H1 (cell line): ENCODE data around the gene UPF3A. TPM values are rescaled to one million over a fixed set of nuclear protein-coding genes. Genes with fewer than 3 reads are reported as not detected.

Experiments used
- CTCF ChIA-PET: fragments of 300-600 bp; sonication (Branson Sonifier 250); formaldehyde crosslinking; loops from one replicate; lab custom pipeline; 2021; ENCODE audit not compliant: partially characterized antibody; lab: Charles Lee
- POLR2A ChIA-PET: fragments of 300-600 bp; sonication (Branson Sonifier 250); formaldehyde crosslinking; loops from one replicate; lab custom pipeline; 2021; ENCODE audit warnings: inconsistent platforms; ENCODE audit not compliant: partially characterized antibody; lab: Charles Lee
- DNase-seq, 2 experiments: peaks; one replicate each; pipeline versions ENCODE4 v3.0.0 to v3.0.0-alpha.2; 2010 to 2022; ENCODE audit warnings: low spot score in 2 of 2, low read depth in 1 of 2, mixed read lengths in 1 of 2
- FAIRE-seq: peaks from 2 replicates; lab custom pipeline; 2011; peaks lifted over from hg19 to GRCh38; lab: Jason Lieb, UNC
- H2AFZ ChIP-seq: 2 replicates; pipeline ENCODE4 v1.8.1; 2012; ENCODE audit warnings: low read length, inconsistent platforms
- H2AK5ac ChIP-seq: 2 replicates; pipeline ENCODE4 v1.6.1; 2013; ENCODE audit warnings: low read depth, low read length
- H2BK120ac ChIP-seq: replicated peaks from 2 replicates; pipeline ENCODE3; 2013; ENCODE audit warnings: low read depth, low read length, inconsistent platforms
- H2BK12ac ChIP-seq: 2 replicates; pipeline ENCODE4 v1.6.1; 2013; ENCODE audit warnings: low read depth, low read length
- H2BK15ac ChIP-seq: 2 replicates; pipeline ENCODE4 v1.6.1; 2013; ENCODE audit warnings: low read length
- H2BK20ac ChIP-seq: 2 replicates; pipeline ENCODE4 v1.6.1; 2013; ENCODE audit warnings: low read length
- H2BK5ac ChIP-seq: 2 replicates; pipeline ENCODE4 v1.6.1; 2013; ENCODE audit warnings: low read depth, low read length
- H3K14ac ChIP-seq: 2 replicates; pipeline ENCODE4 v1.6.1; 2013; ENCODE audit warnings: inconsistent platforms; ENCODE audit not compliant: insufficient read length
- H3K18ac ChIP-seq: 2 replicates; pipeline ENCODE4 v1.6.1; 2013; ENCODE audit warnings: low read length; ENCODE audit errors: extremely low read depth
- H3K23ac ChIP-seq: 2 replicates; pipeline ENCODE4 v1.6.1; 2013; ENCODE audit warnings: inconsistent platforms; ENCODE audit not compliant: insufficient read length
- H3K23me2 ChIP-seq: 2 replicates; pipeline ENCODE4 v1.6.1; 2013; ENCODE audit warnings: low read depth, low read length
- H3K27ac ChIP-seq: 2 replicates; pipeline ENCODE4 v1.6.1; 2011; ENCODE audit warnings: low read depth, low read length, inconsistent platforms
- H3K27me3 ChIP-seq, 4 experiments: replicated peaks in 1 of 4; 1 replicate in 1 of 4; 2 replicates in 3 of 4; pipeline versions ENCODE4 v1.6.1 to v1.8.1; 2011 to 2013; ENCODE audit warnings: low read length in 3 of 4, mild to moderate bottlenecking in 3 of 4, inconsistent platforms in 2 of 4, mixed read lengths in 2 of 4, moderate library complexity in 1 of 4; ENCODE audit not compliant: control insufficient read depth in 3 of 4, insufficient read depth in 3 of 4; ENCODE audit errors: extremely low read depth in 1 of 4
- H3K36me3 ChIP-seq, 4 experiments: 2 replicates each; pipeline versions ENCODE4 v1.6.1 to v1.8.1; 2011 to 2013; ENCODE audit warnings: mild to moderate bottlenecking in 4 of 4, low read length in 3 of 4, moderate library complexity in 2 of 4, control low read depth in 1 of 4, inconsistent platforms in 1 of 4; ENCODE audit not compliant: insufficient read depth in 4 of 4, control insufficient read depth in 2 of 4
- H3K4ac ChIP-seq: replicated peaks from 2 replicates; pipeline ENCODE3; 2013; ENCODE audit warnings: low read length, low read depth, mixed read lengths, inconsistent platforms; ENCODE audit not compliant: insufficient read length
- H3K4me1 ChIP-seq, 4 experiments: replicated peaks in 1 of 4; 1 replicate in 1 of 4; 2 replicates in 3 of 4; pipeline versions ENCODE4 v1.6.1 to v1.8.1; 2011 to 2013; ENCODE audit warnings: low read length in 3 of 4, inconsistent platforms in 2 of 4, mixed read lengths in 1 of 4; ENCODE audit not compliant: insufficient read depth in 4 of 4, control insufficient read depth in 3 of 4
- H3K4me2 ChIP-seq, 2 experiments: 2 replicates each; pipeline versions ENCODE4 v1.6.1 to v1.8.1; 2011 to 2013; ENCODE audit warnings: low read depth in 2 of 2, low read length in 2 of 2, control low read depth in 1 of 2, inconsistent platforms in 1 of 2, mild to moderate bottlenecking in 1 of 2; ENCODE audit not compliant: insufficient read depth in 1 of 2
- H3K4me3 ChIP-seq, 4 experiments: fragments of 200-600, 300-600 bp in 1 of 4; sonication (generic), shearing (Covaris generic), sonication (Bioruptor Twin) in 1 of 4; 2 replicates each; pipeline versions ENCODE4 v1.5.1 to v1.8.1; 2011 to 2016; ENCODE audit warnings: low read length in 4 of 4, low read depth in 3 of 4, control low read depth in 2 of 4, inconsistent platforms in 2 of 4, mild to moderate bottlenecking in 2 of 4, mixed read lengths in 1 of 4, moderate library complexity in 1 of 4; ENCODE audit not compliant: insufficient read depth in 2 of 4; ENCODE audit errors: extremely low read depth in 1 of 4
- H3K56ac ChIP-seq: replicated peaks from 2 replicates; pipeline ENCODE3; 2013; ENCODE audit warnings: low read depth, mild to moderate bottlenecking, mixed read lengths, low read length, inconsistent platforms; ENCODE audit not compliant: insufficient read length
- H3K79me1 ChIP-seq: 2 replicates; pipeline ENCODE4 v1.6.1; 2013; ENCODE audit warnings: low read depth, low read length, control low read depth
- H3K79me2 ChIP-seq, 2 experiments: 2 replicates each; pipeline versions ENCODE4 v1.6.1 to v1.8.1; 2012 to 2013; ENCODE audit warnings: low read length in 2 of 2, mild to moderate bottlenecking in 2 of 2, inconsistent platforms in 1 of 2; ENCODE audit not compliant: insufficient read depth in 2 of 2, control insufficient read depth in 1 of 2
- H3K9ac ChIP-seq, 4 experiments: replicated peaks in 1 of 4; 1 replicate in 1 of 4; 2 replicates in 3 of 4; pipeline versions ENCODE4 v1.6.1 to v1.8.1; 2011 to 2013; ENCODE audit warnings: low read depth in 3 of 4, low read length in 3 of 4, control low read depth in 2 of 4, mild to moderate bottlenecking in 2 of 4, moderate library complexity in 2 of 4, inconsistent platforms in 1 of 4; ENCODE audit errors: extremely low read depth in 1 of 4
- H3K9me3 ChIP-seq, 2 experiments: 2 replicates each; pipeline versions ENCODE4 v1.6.1 to v1.8.1; 2012 to 2013; ENCODE audit warnings: mild to moderate bottlenecking in 2 of 2, moderate library complexity in 2 of 2, control low read depth in 1 of 2, inconsistent platforms in 1 of 2, low read depth in 1 of 2, low read length in 1 of 2, mixed read lengths in 1 of 2; ENCODE audit not compliant: insufficient read depth in 2 of 2
- H4K20me1 ChIP-seq, 2 experiments: replicated peaks in 1 of 2; 2 replicates each; pipeline versions ENCODE3 to v1.8.1; 2011 to 2013; ENCODE audit warnings: inconsistent platforms in 2 of 2, low read length in 2 of 2, mild to moderate bottlenecking in 1 of 2; ENCODE audit not compliant: insufficient read depth in 2 of 2, control insufficient read depth in 1 of 2
- H4K5ac ChIP-seq: 2 replicates; pipeline ENCODE4 v1.6.1; 2013; ENCODE audit warnings: low read length, low read depth, mixed read lengths, inconsistent platforms; ENCODE audit not compliant: insufficient read length
- H4K8ac ChIP-seq: 2 replicates; pipeline ENCODE4 v1.8.0; 2013; ENCODE audit warnings: mild to moderate bottlenecking, moderate library complexity, low read length, inconsistent platforms; ENCODE audit not compliant: insufficient read depth; ENCODE audit errors: extremely low read depth
- H4K91ac ChIP-seq: replicated peaks from 2 replicates; pipeline ENCODE3; 2013; ENCODE audit warnings: low read length, mixed read lengths, inconsistent platforms; ENCODE audit not compliant: insufficient read length
- CBX8 ChIP-seq: fragments of 300-800, 300-1000 bp; sonication (generic); IDR thresholded peaks from 2 replicates; pipeline ENCODE4 v1.7.1; 2016; ENCODE audit warnings: low read depth, low read length, borderline replicate concordance
- EGR1 ChIP-seq: IDR thresholded peaks from 2 replicates; pipeline ENCODE4 v1.6.1; 2011; ENCODE audit warnings: low read depth, low read length, borderline replicate concordance
- HDAC2 ChIP-seq, 2 experiments: fragments of 300-600 bp in 1 of 2; sonication (generic) in 1 of 2; IDR thresholded peaks; 2 replicates each; pipeline ENCODE4 v1.6.1; 2011 to 2012; ENCODE audit warnings: low read depth in 2 of 2, low read length in 2 of 2, mild to moderate bottlenecking in 2 of 2, moderate library complexity in 2 of 2, borderline replicate concordance in 1 of 2, inconsistent platforms in 1 of 2
- KDM4A ChIP-seq: IDR thresholded peaks from one replicate; pipeline ENCODE4 v1.7.1; 2012; ENCODE audit warnings: low read depth, mild to moderate bottlenecking, moderate library complexity, low read length, inconsistent platforms; ENCODE audit not compliant: severe bottlenecking
- POLR2A ChIP-seq, 2 experiments: IDR thresholded peaks; 1 replicate in 1 of 2; 2 replicates in 1 of 2; pipeline ENCODE4 v1.6.1; 2011; ENCODE audit warnings: low read depth in 2 of 2, low read length in 2 of 2, mild to moderate bottlenecking in 2 of 2; ENCODE audit errors: control extremely low read depth in 1 of 2
- POLR2AphosphoS5 ChIP-seq: IDR thresholded peaks from 2 replicates; pipeline ENCODE4 v1.6.1; 2011; ENCODE audit warnings: low read depth, low read length
- TAF1 ChIP-seq: IDR thresholded peaks from 2 replicates; pipeline ENCODE4 v1.6.1; 2011; ENCODE audit warnings: mild to moderate bottlenecking, low read depth, low read length
- WGBS, 2 experiments: shearing (Covaris generic) in 1 of 2; methylation state at CpG; one replicate each; pipeline versions ENCODE4 v1.1.6 to v1.1.7; 2013 to 2015; ENCODE audit warnings: low lambda C conversion rate in 2 of 2, mixed read lengths in 2 of 2, inconsistent platforms in 1 of 2, low coverage in 1 of 2, missing lambda C conversion rate in 1 of 2; ENCODE audit not compliant: insufficient replicate concordance in 2 of 2, insufficient coverage in 1 of 2, insufficient read length in 1 of 2; ENCODE audit errors: extremely low coverage in 1 of 2, missing lambda C conversion rate in 1 of 2; 5-methylcytosine and 5-hydroxymethylcytosine counted together
- long read RNA-seq, 2 experiments: library from RNA in 1 of 2; library from capped mRNA in 1 of 2; stranded (forward); transcript quantifications; one replicate each; pipeline ENCODE4 v2.0.0, GENCODE V29; 2021; ENCODE audit warnings: inconsistent platforms in 1 of 2
- polyA minus RNA-seq, 3 experiments: library from RNA; depleted of rRNA, polyadenylated mRNA; stranded (reverse); fragments of >200 nt; gene quantifications; 1 replicate in 2 of 3; 2 replicates in 1 of 3; pipeline ENCODE4 v1.2.3, GENCODE V29; 2011
- polyA plus RNA-seq, 7 experiments: library from polyadenylated mRNA; depleted of rRNA in 3 of 7; stranded (reverse) in 5 of 7; unstranded in 2 of 7; fragments of >200 nt in 5 of 7; fragments of 200-250 nt in 2 of 7; gene quantifications; 1 replicate in 5 of 7; 2 replicates in 1 of 7; 4 replicates in 1 of 7; pipeline versions ENCODE4 v1.2.1 to v1.2.3, GENCODE V29; 2011 to 2013; ENCODE audit warnings: missing spikeins in 2 of 7, mixed read lengths in 2 of 7
- total RNA-seq: library from RNA; stranded (reverse); fragmentation: NEBNext Ultra II Directional; extraction: Animal tissue kit (Norgen Biotek cat#: 25700); gene quantifications from 2 replicates; pipeline ENCODE4 v1.2.1, GENCODE V29; 2021

UPF3A gene, protein sequence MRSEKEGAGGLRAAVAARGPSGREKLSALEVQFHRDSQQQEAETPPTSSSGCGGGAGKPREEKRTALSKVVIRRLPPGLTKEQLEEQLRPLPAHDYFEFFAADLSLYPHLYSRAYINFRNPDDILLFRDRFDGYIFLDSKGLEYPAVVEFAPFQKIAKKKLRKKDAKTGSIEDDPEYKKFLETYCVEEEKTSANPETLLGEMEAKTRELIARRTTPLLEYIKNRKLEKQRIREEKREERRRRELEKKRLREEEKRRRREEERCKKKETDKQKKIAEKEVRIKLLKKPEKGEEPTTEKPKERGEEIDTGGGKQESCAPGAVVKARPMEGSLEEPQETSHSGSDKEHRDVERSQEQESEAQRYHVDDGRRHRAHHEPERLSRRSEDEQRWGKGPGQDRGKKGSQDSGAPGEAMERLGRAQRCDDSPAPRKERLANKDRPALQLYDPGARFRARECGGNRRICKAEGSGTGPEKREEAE
- total RNA-seq: 56.6 and 58.2 TPM in 2 replicates
- polyA plus RNA-seq (2011; rRNA removed): 47.1 and 48.7 TPM in 2 replicates
- polyA plus RNA-seq (2011; cell fraction: cytosol; rRNA removed): 78.7 TPM
- polyA plus RNA-seq (2011; cell fraction: nucleus; rRNA removed): 56.2 TPM
- polyA plus RNA-seq (2012, experiment 1 of 2): 63.0 to 78.5 TPM (median 70.5 TPM) in 4 replicates
- 14.2 TPM for polyA plus RNA-seq (2012, experiment 2 of 2)
- 88.6 TPM for polyA plus RNA-seq (2013, experiment 1 of 2)
- 86.1 TPM for polyA plus RNA-seq (2013, experiment 2 of 2)
- polyA minus RNA-seq (2011; rRNA and poly(A)+ RNA removed): 18.0 and 22.0 TPM in 2 replicates
- polyA minus RNA-seq (2011; cell fraction: cytosol; rRNA and poly(A)+ RNA removed): 27.8 TPM
- polyA minus RNA-seq (2011; cell fraction: nucleus; rRNA and poly(A)+ RNA removed): 45.9 TPM
- long read RNA-seq, experiment 1, partial matches to known transcripts: 29 of 33 reads
- long read RNA-seq, experiment 1, other reads (novel, unspliced or antisense): 2 of 33 reads
- long read RNA-seq, experiment 2, partial matches to known transcripts: 67 of 87 reads
- long read RNA-seq, experiment 2, other reads (novel, unspliced or antisense): 20 of 87 reads

DNA sequence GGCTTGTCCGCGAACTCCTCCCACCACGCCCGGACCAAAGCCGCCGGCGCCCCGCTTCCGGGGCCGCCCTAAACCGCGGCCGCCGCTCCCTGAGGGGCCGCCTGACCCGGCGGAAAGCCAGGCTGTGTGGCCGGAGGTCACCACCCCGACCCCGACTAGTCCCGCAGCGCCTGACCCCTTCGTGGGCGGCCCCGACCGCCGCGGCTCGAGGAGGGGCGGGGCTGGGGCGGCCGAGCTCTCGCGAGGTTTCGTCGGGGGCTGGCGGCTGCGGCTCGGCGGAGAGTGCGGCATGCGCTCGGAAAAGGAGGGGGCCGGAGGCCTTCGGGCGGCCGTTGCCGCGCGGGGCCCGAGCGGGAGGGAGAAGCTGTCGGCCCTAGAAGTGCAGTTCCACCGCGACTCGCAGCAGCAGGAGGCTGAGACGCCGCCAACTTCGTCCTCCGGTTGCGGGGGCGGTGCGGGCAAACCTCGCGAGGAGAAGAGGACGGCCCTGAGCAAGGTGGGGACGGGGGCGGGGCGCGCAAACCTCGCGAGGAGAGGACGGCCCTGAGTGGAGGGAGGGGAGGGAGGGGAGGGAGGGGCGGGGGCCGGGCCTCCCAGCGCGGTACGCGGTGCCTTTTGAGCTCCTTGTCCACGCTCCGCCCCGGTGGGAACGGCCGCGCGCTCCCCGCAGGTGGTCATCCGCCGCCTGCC lies at the start of gene UPF3A:
Gene UPF3A (plus strand): TSS at position 251 of the 690 bp plus-strand sequence. CDS start 39 bp downstream, at position 290.
- FAIRE-seq: no peak
- Histone ChIP-seq H3K27ac (peak within 1 kb of the TSS; percentile 98), H3K4me3 (peak within 1 kb of the TSS; percentile 70 to 94 (median 88))
- TF ChIP-seq HDAC2 (IDR thresholded peaks at IDR 0.05; ENCODE audit: borderline replicate concordance in 1 of 2, low read depth in 2 of 2, low read length in 2 of 2): no peak
- peak; percentile 87 for TF ChIP-seq POLR2AphosphoS5
- no peak for TF ChIP-seq CBX8
- peak; percentile 87 for TF ChIP-seq TAF1
- TF ChIP-seq KDM4A: peak; percentile 56
- peak; percentile 98 for TF ChIP-seq EGR1
- TF ChIP-seq POLR2A (IDR thresholded peaks at IDR 0.05; ENCODE audit: control extremely low read depth in 1 of 2, low read depth in 2 of 2, low read length in 2 of 2): peak; percentile 86 to 94

More for the DNA sequence above, at the start of gene UPF3A:
- POLR2A ChIA-PET: interaction anchor here (0.7 to 3.7 kb wide), 20 partner anchors 10 to 1072 kb away, joined by 3 to 35 read pairs (median 4); partner anchors contain the start of gene CUL4A
- Histone ChIP-seq H4K5ac (peak within 1 kb of the TSS; percentile 99), H3K79me2 (peaks cover 0 to 32% of the 10 kb centered on the region in 2 experiments; a peak in 2 of 4 replicates), H3K23ac (no peak within 1 kb of the TSS), H3K23me2 (no peaks in the 10 kb centered on the region), H2AFZ (peak within 1 kb of the TSS; percentile 95; the same call in 1 of the 2 replicates), H2BK20ac (no peak within 1 kb of the TSS; the same call in 1 of the 2 replicates), H2AK5ac (no peak within 1 kb of the TSS), H3K9ac (peak within 1 kb of the TSS; percentile 95 to 99 (median 98)), H2BK12ac (peak within 1 kb of the TSS; percentile 83), H3K79me1 (no peaks in the 10 kb centered on the region), H3K27me3 (no peaks in the 10 kb centered on the region), H4K91ac (peak within 1 kb of the TSS; percentile 96), H3K14ac (no peak within 1 kb of the TSS), H4K8ac (peak within 1 kb of the TSS; percentile 100), H3K18ac (peak within 1 kb of the TSS; percentile 95), H3K4ac (peak within 1 kb of the TSS; percentile 54), H3K4me2 (peak within 1 kb of the TSS; percentile 57 to 70), H3K36me3 (peaks cover under 1 to 39% (median 13%) of the 10 kb centered on the region in 4 experiments; a peak in 6 of 8 replicates), H4K20me1 (no peaks in the 10 kb centered on the region), H3K9me3 (no peaks in the 10 kb centered on the region), H3K4me1 (peaks cover 0 to 8% (median 3%) of the 10 kb centered on the region in 4 experiments; a peak in 4 of 7 replicates), H3K56ac (peak within 1 kb of the TSS; percentile 98), H2BK5ac (peak within 1 kb of the TSS; percentile 98), H2BK15ac (peak within 1 kb of the TSS; percentile 90; the same call in 1 of the 2 replicates), H2BK120ac (no peak within 1 kb of the TSS)
- CTCF ChIA-PET: interaction anchor here (0.7 kb wide), 1 partner anchor 36 kb away, joined by 3 read pairs; no protein-coding TSS in a partner anchor
- 1% methylated on average over 34 of the region's 89 CpGs; no CpG with 5 or more reads in 1 of the 2 experiments for WGBS, 2 experiments
- peak; percentile 63 to 94 for DNase-seq
